ENCODE data around the gene KCNH2. TPM values are rescaled to one million over a fixed set of nuclear protein-coding genes. Genes with fewer than 3 reads are reported as not detected.

Gene KCNH2
- total and polyA plus RNA-seq, 4 donors: 0.18 to 74.6 (median 0.33) TPM; not detected in 1

GRCh38 chr7:150994141-150994837 lies 16.2 kb upstream of the KCNH2 start:
- peak overlapping the region in 1 of 2 donors; percentile 19 for H3K27ac ChIP-seq (ENCODE audit: low read depth in 1 of 2, low read length in 2 of 2)
- no peak for DNase-seq (ENCODE audit: low spot score)
- H3K9me3 ChIP-seq (ENCODE audit: control insufficient read depth in 4 of 4, low read length in 3 of 4): peaks cover 0 to 4% (median under 1%) of the 10 kb centered on the region in 4 donors
- no peaks in the 10 kb centered on the region for H3K36me3 ChIP-seq (ENCODE audit: control insufficient read depth in 4 of 4, insufficient read depth in 3 of 4, low read depth in 1 of 4, low read length in 3 of 4)
- no peaks in the 10 kb centered on the region for H3K27me3 ChIP-seq (ENCODE audit: control insufficient read depth in 4 of 4, insufficient read depth in 4 of 4, low read length in 3 of 4)
- peak overlapping the region in 2 of 3 donors; percentile 11 for H3K4me3 ChIP-seq (ENCODE audit: low read depth in 1 of 3, low read length in 3 of 3)
- peaks cover 0 to 3% (median 1%) of the 10 kb centered on the region in 4 donors for H3K4me1 ChIP-seq (ENCODE audit: control insufficient read depth in 4 of 4, insufficient read depth in 4 of 4, low read length in 3 of 4)
- 53% methylated on average over 15 of the region's 15 CpGs for WGBS
- no peak for TF ChIP-seq FOXA2 (IDR thresholded peaks at IDR 0.05)
- TF ChIP-seq NR2F2 (IDR thresholded peaks at IDR 0.05): peak; percentile 34
- TF ChIP-seq FOXA1 (IDR thresholded peaks at IDR 0.05): no peak
- H3K9ac ChIP-seq (ENCODE audit: low read depth in 1 of 2, low read length in 2 of 2): peak overlapping the region in 1 of 2 donors; percentile 12

DNA sequence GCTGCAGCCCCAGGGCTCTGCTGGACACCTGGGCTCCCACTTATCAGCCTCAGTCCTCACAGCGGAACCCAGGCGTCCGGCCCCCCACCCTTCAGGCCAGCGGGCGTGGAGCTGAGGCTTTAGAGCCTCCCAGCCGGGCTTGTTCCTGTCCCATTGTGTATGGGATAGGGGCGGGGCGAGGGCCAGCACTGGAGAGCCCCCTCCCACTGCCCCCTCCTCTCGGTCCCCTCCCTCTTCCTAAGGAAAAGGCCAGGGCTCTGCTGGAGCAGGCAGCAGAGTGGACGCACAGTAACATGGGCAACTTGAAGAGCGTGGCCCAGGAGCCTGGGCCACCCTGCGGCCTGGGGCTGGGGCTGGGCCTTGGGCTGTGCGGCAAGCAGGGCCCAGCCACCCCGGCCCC lies 15.4 kb upstream of the KCNH2 start:
- TF ChIP-seq HNF4A (conservative IDR thresholded peaks at IDR 0.05) (no peak), FOXA2 (IDR thresholded peaks at IDR 0.05) (no peak), JUND (IDR thresholded peaks at IDR 0.05) (no peak)
- TF ChIP-seq, protein P1, sequence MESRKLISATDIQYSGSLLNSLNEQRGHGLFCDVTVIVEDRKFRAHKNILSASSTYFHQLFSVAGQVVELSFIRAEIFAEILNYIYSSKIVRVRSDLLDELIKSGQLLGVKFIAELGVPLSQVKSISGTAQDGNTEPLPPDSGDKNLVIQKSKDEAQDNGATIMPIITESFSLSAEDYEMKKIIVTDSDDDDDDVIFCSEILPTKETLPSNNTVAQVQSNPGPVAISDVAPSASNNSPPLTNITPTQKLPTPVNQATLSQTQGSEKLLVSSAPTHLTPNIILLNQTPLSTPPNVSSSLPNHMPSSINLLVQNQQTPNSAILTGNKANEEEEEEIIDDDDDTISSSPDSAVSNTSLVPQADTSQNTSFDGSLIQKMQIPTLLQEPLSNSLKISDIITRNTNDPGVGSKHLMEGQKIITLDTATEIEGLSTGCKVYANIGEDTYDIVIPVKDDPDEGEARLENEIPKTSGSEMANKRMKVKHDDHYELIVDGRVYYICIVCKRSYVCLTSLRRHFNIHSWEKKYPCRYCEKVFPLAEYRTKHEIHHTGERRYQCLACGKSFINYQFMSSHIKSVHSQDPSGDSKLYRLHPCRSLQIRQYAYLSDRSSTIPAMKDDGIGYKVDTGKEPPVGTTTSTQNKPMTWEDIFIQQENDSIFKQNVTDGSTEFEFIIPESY (IDR thresholded peaks at IDR 0.05): no peak
- peak overlapping the region in 1 of 3 donors; percentile 7 for H3K4me3 ChIP-seq (ENCODE audit: low read depth in 1 of 3, low read length in 3 of 3)
- no peak for DNase-seq (ENCODE audit: low spot score)
- H3K9me3 ChIP-seq (ENCODE audit: control insufficient read depth in 4 of 4, low read length in 3 of 4): peaks cover 0 to 4% (median under 1%) of the 10 kb centered on the region in 4 donors
- peaks cover 0 to under 1% (median 0%) of the 10 kb centered on the region in 4 donors for H3K27me3 ChIP-seq (ENCODE audit: control insufficient read depth in 4 of 4, insufficient read depth in 4 of 4, low read length in 3 of 4)
- peaks cover 0 to 5% (median 2%) of the 10 kb centered on the region in 4 donors for H3K4me1 ChIP-seq (ENCODE audit: control insufficient read depth in 4 of 4, insufficient read depth in 4 of 4, low read length in 3 of 4)
- 79% methylated on average over 14 of the region's 14 CpGs for WGBS
- H3K36me3 ChIP-seq (ENCODE audit: control insufficient read depth in 4 of 4, insufficient read depth in 3 of 4, low read depth in 1 of 4, low read length in 3 of 4): no peaks in the 10 kb centered on the region
- peak overlapping the region; percentile 54 to 56 for H3K27ac ChIP-seq (ENCODE audit: low read depth in 1 of 2, low read length in 2 of 2)
- no peak overlapping the region for H3K9ac ChIP-seq (ENCODE audit: low read depth in 1 of 2, low read length in 2 of 2)

- peaks cover 0 to 10% (median 6%) of the 10 kb centered on the region in 4 donors for H3K4me1 ChIP-seq (ENCODE audit: control insufficient read depth in 4 of 4, insufficient read depth in 4 of 4, low read length in 3 of 4)
- 35% methylated on average over 5 of the region's 5 CpGs for WGBS
- H3K9ac ChIP-seq (ENCODE audit: low read depth in 1 of 2, low read length in 2 of 2): no peak overlapping the region
- no peak for TF ChIP-seq HNF4A (conservative IDR thresholded peaks at IDR 0.05)
- peak; percentile 69 for TF ChIP-seq NR2F2 (IDR thresholded peaks at IDR 0.05)
- H3K27ac ChIP-seq (ENCODE audit: low read depth in 1 of 2, low read length in 2 of 2): peak overlapping the region; percentile 54 to 56
- H3K36me3 ChIP-seq (ENCODE audit: control insufficient read depth in 4 of 4, insufficient read depth in 3 of 4, low read depth in 1 of 4, low read length in 3 of 4): no peaks in the 10 kb centered on the region
- H3K27me3 ChIP-seq (ENCODE audit: control insufficient read depth in 4 of 4, insufficient read depth in 4 of 4, low read length in 3 of 4): peaks cover 0 to 2% (median 0%) of the 10 kb centered on the region in 4 donors
- no peak for DNase-seq (ENCODE audit: low spot score)
- no peak overlapping the region for H3K4me3 ChIP-seq (ENCODE audit: low read depth in 1 of 3, low read length in 3 of 3)
- H3K9me3 ChIP-seq (ENCODE audit: control insufficient read depth in 4 of 4, low read length in 3 of 4): peaks cover 0 to 4% (median under 1%) of the 10 kb centered on the region in 4 donors
These were observed 14.7 kb upstream of the KCNH2 start for GRCh38 chr7:150992833-150993302.

- no peak for DNase-seq (ENCODE audit: low spot score)
- no peaks in the 10 kb centered on the region for H3K36me3 ChIP-seq (ENCODE audit: control insufficient read depth in 4 of 4, insufficient read depth in 3 of 4, low read depth in 1 of 4, low read length in 3 of 4)
- H3K27me3 ChIP-seq (ENCODE audit: control insufficient read depth in 4 of 4, insufficient read depth in 4 of 4, low read length in 3 of 4): peaks cover 0 to 2% (median 0%) of the 10 kb centered on the region in 4 donors
- 75% methylated on average over 6 of the region's 6 CpGs for WGBS
- H3K4me1 ChIP-seq (ENCODE audit: control insufficient read depth in 4 of 4, insufficient read depth in 4 of 4, low read length in 3 of 4): peaks cover 0 to 10% (median 6%) of the 10 kb centered on the region in 4 donors
- H3K9ac ChIP-seq (ENCODE audit: low read depth in 1 of 2, low read length in 2 of 2): no peak overlapping the region
- H3K9me3 ChIP-seq (ENCODE audit: control insufficient read depth in 4 of 4, low read length in 3 of 4): peaks cover 0 to 4% (median under 1%) of the 10 kb centered on the region in 4 donors
- H3K27ac ChIP-seq (ENCODE audit: low read depth in 1 of 2, low read length in 2 of 2): no peak overlapping the region
- H3K4me3 ChIP-seq (ENCODE audit: low read depth in 1 of 3, low read length in 3 of 3): no peak overlapping the region
- TF ChIP-seq FOXA2 (IDR thresholded peaks at IDR 0.05) (no peak), NR2F2 (IDR thresholded peaks at IDR 0.05) (no peak), MAX (IDR thresholded peaks at IDR 0.05) (no peak), HNF4G (IDR thresholded peaks at IDR 0.05) (no peak), GABPA (IDR thresholded peaks at IDR 0.05 in 1 of 2, conservative IDR thresholded peaks at IDR 0.05 in 1 of 2) (no peak), TAF1 (conservative IDR thresholded peaks at IDR 0.05) (no peak), HNF4A (conservative IDR thresholded peaks at IDR 0.05) (no peak), CTCF (IDR thresholded peaks at IDR 0.05; ENCODE audit: low read depth, low read length, missing input control) (no peak)
- TF ChIP-seq, protein P2, sequence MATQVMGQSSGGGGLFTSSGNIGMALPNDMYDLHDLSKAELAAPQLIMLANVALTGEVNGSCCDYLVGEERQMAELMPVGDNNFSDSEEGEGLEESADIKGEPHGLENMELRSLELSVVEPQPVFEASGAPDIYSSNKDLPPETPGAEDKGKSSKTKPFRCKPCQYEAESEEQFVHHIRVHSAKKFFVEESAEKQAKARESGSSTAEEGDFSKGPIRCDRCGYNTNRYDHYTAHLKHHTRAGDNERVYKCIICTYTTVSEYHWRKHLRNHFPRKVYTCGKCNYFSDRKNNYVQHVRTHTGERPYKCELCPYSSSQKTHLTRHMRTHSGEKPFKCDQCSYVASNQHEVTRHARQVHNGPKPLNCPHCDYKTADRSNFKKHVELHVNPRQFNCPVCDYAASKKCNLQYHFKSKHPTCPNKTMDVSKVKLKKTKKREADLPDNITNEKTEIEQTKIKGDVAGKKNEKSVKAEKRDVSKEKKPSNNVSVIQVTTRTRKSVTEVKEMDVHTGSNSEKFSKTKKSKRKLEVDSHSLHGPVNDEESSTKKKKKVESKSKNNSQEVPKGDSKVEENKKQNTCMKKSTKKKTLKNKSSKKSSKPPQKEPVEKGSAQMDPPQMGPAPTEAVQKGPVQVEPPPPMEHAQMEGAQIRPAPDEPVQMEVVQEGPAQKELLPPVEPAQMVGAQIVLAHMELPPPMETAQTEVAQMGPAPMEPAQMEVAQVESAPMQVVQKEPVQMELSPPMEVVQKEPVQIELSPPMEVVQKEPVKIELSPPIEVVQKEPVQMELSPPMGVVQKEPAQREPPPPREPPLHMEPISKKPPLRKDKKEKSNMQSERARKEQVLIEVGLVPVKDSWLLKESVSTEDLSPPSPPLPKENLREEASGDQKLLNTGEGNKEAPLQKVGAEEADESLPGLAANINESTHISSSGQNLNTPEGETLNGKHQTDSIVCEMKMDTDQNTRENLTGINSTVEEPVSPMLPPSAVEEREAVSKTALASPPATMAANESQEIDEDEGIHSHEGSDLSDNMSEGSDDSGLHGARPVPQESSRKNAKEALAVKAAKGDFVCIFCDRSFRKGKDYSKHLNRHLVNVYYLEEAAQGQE (IDR thresholded peaks at IDR 0.05): no peak
These were observed 14.0 kb upstream of the KCNH2 start for GRCh38 chr7:150992051-150992640.
